ENCODE data around the gene LOXL3. TPM values are rescaled to one million over a fixed set of nuclear protein-coding genes. Genes with fewer than 3 reads are reported as not detected.

The LOXL3 gene
- total and polyA plus RNA-seq, 2 donors from 2014 or later: 2.4 to 9.7 TPM

GRCh38 chr2:74525717-74526648 lies 27.8 kb downstream of the LOXL3 start, which contains the start of gene DQX1:
Gene DQX1 (minus strand): TSS chr2:74526231. CDS start chr2:74525729, 502 bp downstream.
- Histone ChIP-seq H3K27ac (ENCODE audit: low read depth in 2 of 2, low read length in 2 of 2) (no peak within 1 kb of the TSS), H3K27me3 (ENCODE audit: control insufficient read depth, insufficient read depth, low read length) (no peaks in the 10 kb centered on the region), H3K36me3 (ENCODE audit: control insufficient read depth in 2 of 3, insufficient read depth in 3 of 3, low read length in 3 of 3) (peaks cover 0 to 25% (median 15%) of the 10 kb centered on the region in 3 donors), H3K4me1 (ENCODE audit: control insufficient read depth in 2 of 3, insufficient read depth in 2 of 3, low read depth in 1 of 3, low read length in 3 of 3) (peaks cover 3 to 14% (median 4%) of the 10 kb centered on the region in 3 donors), H3K9me3 (ENCODE audit: control insufficient read depth in 2 of 3, insufficient read depth in 1 of 3, low read length in 3 of 3) (no peaks in the 10 kb centered on the region), H3K4me3 (ENCODE audit: low read length in 3 of 3) (no peak within 1 kb of the TSS), H3K9ac (ENCODE audit: low read length in 3 of 3) (no peak within 1 kb of the TSS)
- DNase-seq (peak in 1 of 5 donors; percentile 25), FAIRE-seq (no peak)
- TF ChIP-seq CTCF (IDR thresholded peaks at IDR 0.05; ENCODE audit: borderline replicate concordance, extremely low read depth, insufficient read depth): no peak
- intact Hi-C loops (cut with DNase I): no loop called here

GRCh38 chr2:74524955-74525716 lies 28.6 kb downstream of the LOXL3 start:
- TF ChIP-seq CTCF (IDR thresholded peaks at IDR 0.05; ENCODE audit: borderline replicate concordance, extremely low read depth, insufficient read depth): no peak
- no peaks in the 10 kb centered on the region for H3K27me3 ChIP-seq (ENCODE audit: control insufficient read depth, insufficient read depth, low read length)
- no peak overlapping the region for H3K4me3 ChIP-seq (ENCODE audit: low read length in 3 of 3)
- no peak for FAIRE-seq
- intact Hi-C loops (cut with DNase I): no loop called here
- H3K27ac ChIP-seq (ENCODE audit: low read depth in 2 of 2, low read length in 2 of 2): no peak overlapping the region
- H3K9ac ChIP-seq (ENCODE audit: low read length in 3 of 3): no peak overlapping the region
- H3K36me3 ChIP-seq (ENCODE audit: control insufficient read depth in 2 of 3, insufficient read depth in 3 of 3, low read length in 3 of 3): peaks cover 0 to 25% (median 15%) of the 10 kb centered on the region in 3 donors
- peaks cover 0 to 11% (median 4%) of the 10 kb centered on the region in 3 donors for H3K4me1 ChIP-seq (ENCODE audit: control insufficient read depth in 2 of 3, insufficient read depth in 2 of 3, low read depth in 1 of 3, low read length in 3 of 3)
- H3K9me3 ChIP-seq (ENCODE audit: control insufficient read depth in 2 of 3, insufficient read depth in 1 of 3, low read length in 3 of 3): no peaks in the 10 kb centered on the region
- DNase-seq: peak in 1 of 5 donors; percentile 53

- Histone ChIP-seq H3K27me3 (ENCODE audit: control insufficient read depth, insufficient read depth, low read length) (peaks cover 2% of the 10 kb centered on the region), H3K9ac (ENCODE audit: low read length in 3 of 3) (no peak overlapping the region), H3K27ac (ENCODE audit: low read depth in 2 of 2, low read length in 2 of 2) (no peak overlapping the region), H3K4me1 (ENCODE audit: control insufficient read depth in 2 of 3, insufficient read depth in 2 of 3, low read depth in 1 of 3, low read length in 3 of 3) (peaks cover 0 to 10% (median 4%) of the 10 kb centered on the region in 3 donors), H3K36me3 (ENCODE audit: control insufficient read depth in 2 of 3, insufficient read depth in 3 of 3, low read length in 3 of 3) (peaks cover 0 to 25% (median 15%) of the 10 kb centered on the region in 3 donors), H3K4me3 (ENCODE audit: low read length in 3 of 3) (no peak overlapping the region), H3K9me3 (ENCODE audit: control insufficient read depth in 2 of 3, insufficient read depth in 1 of 3, low read length in 3 of 3) (no peaks in the 10 kb centered on the region)
- intact Hi-C loops (cut with DNase I): no loop called here
- FAIRE-seq (no peak), DNase-seq (peak in 1 of 5 donors; percentile 52)
- TF ChIP-seq CTCF (IDR thresholded peaks at IDR 0.05; ENCODE audit: borderline replicate concordance, extremely low read depth, insufficient read depth): no peak
These were observed 29.7 kb downstream of the LOXL3 start for GRCh38 chr2:74524005-74524404.

Measured in kidney (tissue), 14 donors.